HEK293 (cell line): ENCODE measurements around the gene KLHL22.
"Not testable (repeated sequence)": the region's sequence is repeated elsewhere in the genome, so short reads cannot be mapped to it uniquely, and the experiment has no call there.

ENCODE experiments used
- PRDM1 ChIP-seq: fragments of 450-650 bp; formaldehyde crosslinking; IDR thresholded peaks from 2 replicates; pipeline ENCODE4; 2016; ENCODE audit warnings: missing biosample characterization, missing genetic modification characterization
- SCRT1 ChIP-seq: fragments of 450-650 bp; formaldehyde crosslinking; IDR thresholded peaks from 2 replicates; pipeline ENCODE4 v1.5.1; 2016; ENCODE audit warnings: missing biosample characterization, missing genetic modification characterization, borderline replicate concordance
- ZNF324 ChIP-seq: fragments of 450-650 bp; formaldehyde crosslinking; IDR thresholded peaks from 2 replicates; pipeline ENCODE4 v1.5.1; 2016; ENCODE audit warnings: missing biosample characterization, missing genetic modification characterization
- ZNF514 ChIP-seq: fragments of 450-650 bp; formaldehyde crosslinking; IDR thresholded peaks from 2 replicates; pipeline ENCODE4 v1.5.1; 2016; ENCODE audit warnings: missing biosample characterization, missing genetic modification characterization
- ZNF76 ChIP-seq: fragments of 450-650 bp; formaldehyde crosslinking; IDR thresholded peaks from 2 replicates; pipeline ENCODE4; 2016; ENCODE audit warnings: low read depth, missing biosample characterization, missing genetic modification characterization, borderline replicate concordance
- TF ChIP-seq, protein P1 (sequence below): fragments of 450-650 bp; formaldehyde crosslinking; IDR thresholded peaks from 2 replicates; pipeline ENCODE4 v1.5.1; 2016; ENCODE audit warnings: missing biosample characterization, missing genetic modification characterization
- TF ChIP-seq, protein P2 (sequence below): fragments of 450-650 bp; formaldehyde crosslinking; IDR thresholded peaks from 2 replicates; pipeline ENCODE4 v1.5.1; 2016; ENCODE audit warnings: missing biosample characterization, missing genetic modification characterization, low read depth

DNA sequence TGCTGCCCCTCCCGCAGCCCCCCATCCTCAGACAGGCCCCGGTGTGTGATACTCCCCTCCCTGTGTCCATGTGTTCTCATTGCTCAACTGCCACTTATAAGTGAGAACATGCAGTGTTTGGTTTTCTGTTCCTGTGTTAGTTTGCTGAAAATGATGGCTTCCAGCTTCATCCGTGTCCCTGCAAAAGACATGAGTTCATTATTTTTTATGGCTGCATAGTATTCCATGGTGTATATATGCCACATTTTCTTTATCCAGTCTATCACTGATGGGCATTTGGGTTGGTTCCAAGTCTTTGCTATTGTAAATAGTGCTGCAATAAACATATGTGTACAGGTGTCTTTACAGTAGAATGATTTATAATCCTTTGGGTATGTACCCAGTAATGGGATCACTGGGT, 80.4 kb downstream of the KLHL22 start:
- TF ChIP-seq ZNF76 (tag by site-specific recombination); ZNF514; ZNF324 (tag by site-specific recombination); SCRT1; PRDM1 (tag by site-specific recombination): not testable (repeated sequence)
- TF ChIP-seq, protein P1, sequence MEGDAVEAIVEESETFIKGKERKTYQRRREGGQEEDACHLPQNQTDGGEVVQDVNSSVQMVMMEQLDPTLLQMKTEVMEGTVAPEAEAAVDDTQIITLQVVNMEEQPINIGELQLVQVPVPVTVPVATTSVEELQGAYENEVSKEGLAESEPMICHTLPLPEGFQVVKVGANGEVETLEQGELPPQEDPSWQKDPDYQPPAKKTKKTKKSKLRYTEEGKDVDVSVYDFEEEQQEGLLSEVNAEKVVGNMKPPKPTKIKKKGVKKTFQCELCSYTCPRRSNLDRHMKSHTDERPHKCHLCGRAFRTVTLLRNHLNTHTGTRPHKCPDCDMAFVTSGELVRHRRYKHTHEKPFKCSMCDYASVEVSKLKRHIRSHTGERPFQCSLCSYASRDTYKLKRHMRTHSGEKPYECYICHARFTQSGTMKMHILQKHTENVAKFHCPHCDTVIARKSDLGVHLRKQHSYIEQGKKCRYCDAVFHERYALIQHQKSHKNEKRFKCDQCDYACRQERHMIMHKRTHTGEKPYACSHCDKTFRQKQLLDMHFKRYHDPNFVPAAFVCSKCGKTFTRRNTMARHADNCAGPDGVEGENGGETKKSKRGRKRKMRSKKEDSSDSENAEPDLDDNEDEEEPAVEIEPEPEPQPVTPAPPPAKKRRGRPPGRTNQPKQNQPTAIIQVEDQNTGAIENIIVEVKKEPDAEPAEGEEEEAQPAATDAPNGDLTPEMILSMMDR = not testable (repeated sequence)
- TF ChIP-seq, protein P2, sequence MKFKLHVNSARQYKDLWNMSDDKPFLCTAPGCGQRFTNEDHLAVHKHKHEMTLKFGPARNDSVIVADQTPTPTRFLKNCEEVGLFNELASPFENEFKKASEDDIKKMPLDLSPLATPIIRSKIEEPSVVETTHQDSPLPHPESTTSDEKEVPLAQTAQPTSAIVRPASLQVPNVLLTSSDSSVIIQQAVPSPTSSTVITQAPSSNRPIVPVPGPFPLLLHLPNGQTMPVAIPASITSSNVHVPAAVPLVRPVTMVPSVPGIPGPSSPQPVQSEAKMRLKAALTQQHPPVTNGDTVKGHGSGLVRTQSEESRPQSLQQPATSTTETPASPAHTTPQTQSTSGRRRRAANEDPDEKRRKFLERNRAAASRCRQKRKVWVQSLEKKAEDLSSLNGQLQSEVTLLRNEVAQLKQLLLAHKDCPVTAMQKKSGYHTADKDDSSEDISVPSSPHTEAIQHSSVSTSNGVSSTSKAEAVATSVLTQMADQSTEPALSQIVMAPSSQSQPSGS (tag by site-specific recombination) = not testable (repeated sequence)
